ENCODE measurements around the gene TP73.

Gene TP73

DNA sequence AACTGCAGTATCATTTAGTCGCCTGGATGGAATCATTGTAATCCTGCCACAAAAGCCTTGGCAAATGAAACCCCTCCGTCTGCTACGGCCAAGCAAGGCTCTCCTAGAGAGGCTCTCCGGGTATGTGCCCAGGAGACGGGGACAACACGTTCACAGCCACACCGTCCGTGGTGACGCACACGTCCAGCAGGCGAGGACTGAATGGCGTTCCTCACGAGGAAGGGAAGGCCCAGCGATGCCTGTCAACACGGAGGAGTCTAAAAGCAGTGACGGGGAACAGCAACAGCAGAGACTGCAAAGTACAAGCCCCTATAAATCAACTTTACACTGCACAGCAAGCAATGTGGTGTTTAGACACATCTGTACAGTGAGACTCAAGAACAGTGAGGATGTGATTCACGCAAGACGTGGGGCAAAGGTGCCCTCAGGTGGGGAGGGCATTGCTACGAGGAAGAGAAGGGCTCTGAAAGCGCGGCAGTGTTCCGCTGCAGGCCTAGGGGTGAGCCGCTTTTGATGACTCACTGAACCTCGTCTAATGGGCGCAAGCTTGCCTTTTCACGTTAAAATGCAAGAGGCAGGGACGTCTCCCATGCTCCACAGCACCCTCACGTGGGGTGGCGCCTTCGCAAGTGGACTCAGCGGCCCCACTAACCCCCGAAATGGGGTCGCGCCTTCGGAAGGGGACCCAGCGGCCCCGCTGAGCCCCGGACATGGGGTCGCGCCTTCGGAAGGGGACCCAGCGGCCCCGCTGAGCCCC, 9.2 kb upstream of the TP73 start:
- H3K4me3 ChIP-seq (ENCODE audit: low read length): no peak overlapping the region
- H4K20me1 ChIP-seq (ENCODE audit: insufficient read depth, low read length): no peaks in the 10 kb centered on the region
- no peaks in the 10 kb centered on the region for H3K27me3 ChIP-seq (ENCODE audit: low read depth, low read length)
- no peaks in the 10 kb centered on the region for H3K79me2 ChIP-seq (ENCODE audit: low read length)
- TF ChIP-seq EZH2phosphoT487 (IDR thresholded peaks at IDR 0.05; ENCODE audit: low read depth): no peak
- TF ChIP-seq, protein P1, sequence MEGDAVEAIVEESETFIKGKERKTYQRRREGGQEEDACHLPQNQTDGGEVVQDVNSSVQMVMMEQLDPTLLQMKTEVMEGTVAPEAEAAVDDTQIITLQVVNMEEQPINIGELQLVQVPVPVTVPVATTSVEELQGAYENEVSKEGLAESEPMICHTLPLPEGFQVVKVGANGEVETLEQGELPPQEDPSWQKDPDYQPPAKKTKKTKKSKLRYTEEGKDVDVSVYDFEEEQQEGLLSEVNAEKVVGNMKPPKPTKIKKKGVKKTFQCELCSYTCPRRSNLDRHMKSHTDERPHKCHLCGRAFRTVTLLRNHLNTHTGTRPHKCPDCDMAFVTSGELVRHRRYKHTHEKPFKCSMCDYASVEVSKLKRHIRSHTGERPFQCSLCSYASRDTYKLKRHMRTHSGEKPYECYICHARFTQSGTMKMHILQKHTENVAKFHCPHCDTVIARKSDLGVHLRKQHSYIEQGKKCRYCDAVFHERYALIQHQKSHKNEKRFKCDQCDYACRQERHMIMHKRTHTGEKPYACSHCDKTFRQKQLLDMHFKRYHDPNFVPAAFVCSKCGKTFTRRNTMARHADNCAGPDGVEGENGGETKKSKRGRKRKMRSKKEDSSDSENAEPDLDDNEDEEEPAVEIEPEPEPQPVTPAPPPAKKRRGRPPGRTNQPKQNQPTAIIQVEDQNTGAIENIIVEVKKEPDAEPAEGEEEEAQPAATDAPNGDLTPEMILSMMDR (IDR thresholded peaks at IDR 0.05; ENCODE audit: low read depth, low read length): no peak
- H2AFZ ChIP-seq (ENCODE audit: low read depth, low read length): no peak overlapping the region
- H3K9me3 ChIP-seq (ENCODE audit: insufficient read depth, low read length): no peaks in the 10 kb centered on the region
- no peak overlapping the region for H3K4me2 ChIP-seq (ENCODE audit: low read length)
- H3K36me3 ChIP-seq (replicated peaks; ENCODE audit: low read depth, low read length): peaks cover 33% of the 10 kb centered on the region
- H3K27ac ChIP-seq (ENCODE audit: low read length): no peak overlapping the region
- H3K4me1 ChIP-seq (ENCODE audit: low read length): peaks cover 6% of the 10 kb centered on the region
- no peak overlapping the region for H3K9ac ChIP-seq (ENCODE audit: low read length)

DNA sequence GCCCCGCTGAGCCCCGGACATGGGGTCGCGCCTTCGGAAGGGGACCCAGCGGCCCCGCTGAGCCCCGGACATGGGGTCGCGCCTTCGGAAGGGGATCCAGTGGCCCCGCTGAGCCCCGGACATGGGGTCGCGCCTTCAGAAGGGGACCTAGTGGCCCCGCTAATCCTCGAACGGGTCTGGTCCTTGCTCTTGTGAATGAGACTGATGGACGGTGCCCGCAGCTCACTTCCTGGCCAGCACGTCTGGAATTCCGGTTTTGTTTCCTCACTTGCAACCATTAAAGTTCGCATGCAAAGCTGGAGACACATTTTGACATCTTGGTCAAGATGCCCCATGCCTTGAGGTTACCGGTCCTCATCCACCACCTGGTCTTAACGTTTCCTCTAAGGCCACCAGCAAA, 8.0 kb upstream of the TP73 start:
- H3K9me3 ChIP-seq (ENCODE audit: insufficient read depth, low read length): no peaks in the 10 kb centered on the region
- peaks cover 4% of the 10 kb centered on the region for H3K79me2 ChIP-seq (ENCODE audit: low read length)
- H3K4me2 ChIP-seq (ENCODE audit: low read length): no peak overlapping the region
- H4K20me1 ChIP-seq (ENCODE audit: insufficient read depth, low read length): no peaks in the 10 kb centered on the region
- no peak overlapping the region for H2AFZ ChIP-seq (ENCODE audit: low read depth, low read length)
- no peak overlapping the region for H3K9ac ChIP-seq (ENCODE audit: low read length)
- peaks cover 17% of the 10 kb centered on the region for H3K4me1 ChIP-seq (ENCODE audit: low read length)
- H3K36me3 ChIP-seq (replicated peaks; ENCODE audit: low read depth, low read length): peaks cover 31% of the 10 kb centered on the region
- H3K27me3 ChIP-seq (ENCODE audit: low read depth, low read length): no peaks in the 10 kb centered on the region
- no peak overlapping the region for H3K4me3 ChIP-seq (ENCODE audit: low read length)
- no peak overlapping the region for H3K27ac ChIP-seq (ENCODE audit: low read length)
- no peak for TF ChIP-seq EZH2phosphoT487 (IDR thresholded peaks at IDR 0.05; ENCODE audit: low read depth)
- TF ChIP-seq, protein P1 (IDR thresholded peaks at IDR 0.05; ENCODE audit: low read depth, low read length): no peak

DNA sequence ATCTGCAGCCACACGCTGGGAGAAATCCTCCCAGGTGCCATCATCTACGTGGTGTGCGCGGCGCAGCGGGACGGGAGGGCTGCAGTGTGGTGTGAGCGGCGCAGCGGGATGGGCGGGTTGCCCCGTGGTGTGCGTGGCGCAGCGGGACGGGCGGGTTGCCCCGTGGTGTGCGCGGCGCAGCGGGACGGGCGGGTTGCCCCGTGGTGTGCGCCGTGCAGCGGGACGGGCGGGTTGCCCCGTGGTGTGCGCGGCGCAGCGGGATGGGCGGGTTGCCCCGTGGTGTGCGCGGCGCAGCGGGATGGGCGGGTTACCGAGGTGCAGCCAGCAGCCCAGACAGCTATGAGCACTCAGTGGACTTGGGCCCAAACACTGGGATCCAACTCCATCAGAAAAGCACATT, 7.1 kb upstream of the TP73 start:
- peaks cover 31% of the 10 kb centered on the region for H3K36me3 ChIP-seq (replicated peaks; ENCODE audit: low read depth, low read length)
- TF ChIP-seq, protein P1 (IDR thresholded peaks at IDR 0.05; ENCODE audit: low read depth, low read length): no peak
- no peak for TF ChIP-seq EZH2phosphoT487 (IDR thresholded peaks at IDR 0.05; ENCODE audit: low read depth)

DNA sequence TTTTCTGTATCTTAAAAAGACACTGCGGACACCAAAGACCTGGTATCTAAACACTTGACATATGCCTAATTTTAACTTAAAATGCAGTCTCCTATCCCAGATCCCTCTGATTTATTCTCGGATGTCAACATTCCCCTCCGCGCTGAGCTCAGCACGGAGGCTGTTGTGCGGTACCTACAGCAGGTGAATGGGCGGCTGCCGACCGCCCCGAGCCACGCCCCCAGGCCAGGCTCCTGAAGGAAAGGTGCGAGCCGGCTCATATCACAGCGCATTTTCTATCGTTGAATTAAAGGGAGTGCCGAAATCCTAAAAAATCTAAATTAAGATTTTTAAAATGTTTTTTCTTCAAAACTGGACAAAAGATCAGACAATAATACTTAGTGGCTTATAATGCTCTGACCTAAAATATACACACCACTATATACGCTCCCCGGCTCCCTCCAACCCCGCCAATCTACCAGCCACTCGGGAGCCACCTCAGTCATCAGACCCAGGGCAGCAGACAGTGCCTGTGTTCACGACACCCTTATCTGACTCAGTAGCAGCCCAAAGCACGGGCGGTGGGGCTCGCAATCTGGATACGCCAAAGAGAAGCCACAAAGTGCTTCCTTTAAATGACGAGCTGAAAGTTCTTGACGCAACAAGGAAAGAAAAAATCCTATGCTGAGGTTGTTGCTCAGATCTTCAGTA, 6.5 kb upstream of the TP73 start:
- Histone ChIP-seq H3K79me2 (ENCODE audit: low read length) (peaks cover 9% of the 10 kb centered on the region), H3K27ac (ENCODE audit: low read length) (no peak overlapping the region), H3K36me3 (replicated peaks; ENCODE audit: low read depth, low read length) (peaks cover 31% of the 10 kb centered on the region), H3K9me3 (ENCODE audit: insufficient read depth, low read length) (no peaks in the 10 kb centered on the region), H3K4me1 (ENCODE audit: low read length) (peaks cover 17% of the 10 kb centered on the region), H3K27me3 (ENCODE audit: low read depth, low read length) (no peaks in the 10 kb centered on the region), H3K9ac (ENCODE audit: low read length) (no peak overlapping the region), H3K4me2 (ENCODE audit: low read length) (no peak overlapping the region), H2AFZ (ENCODE audit: low read depth, low read length) (no peak overlapping the region), H3K4me3 (ENCODE audit: low read length) (no peak overlapping the region), H4K20me1 (ENCODE audit: insufficient read depth, low read length) (no peaks in the 10 kb centered on the region)
- TF ChIP-seq, protein P1 (IDR thresholded peaks at IDR 0.05; ENCODE audit: low read depth, low read length): no peak
- TF ChIP-seq EZH2phosphoT487 (IDR thresholded peaks at IDR 0.05; ENCODE audit: low read depth): no peak

More for the DNA sequence above, 7.1 kb upstream of the TP73 start:
- Histone ChIP-seq H3K9ac (ENCODE audit: low read length) (no peak overlapping the region), H3K4me2 (ENCODE audit: low read length) (no peak overlapping the region), H3K4me3 (ENCODE audit: low read length) (no peak overlapping the region), H3K27me3 (ENCODE audit: low read depth, low read length) (no peaks in the 10 kb centered on the region), H3K27ac (ENCODE audit: low read length) (no peak overlapping the region), H3K9me3 (ENCODE audit: insufficient read depth, low read length) (no peaks in the 10 kb centered on the region), H4K20me1 (ENCODE audit: insufficient read depth, low read length) (no peaks in the 10 kb centered on the region), H3K4me1 (ENCODE audit: low read length) (peaks cover 17% of the 10 kb centered on the region), H2AFZ (ENCODE audit: low read depth, low read length) (no peak overlapping the region), H3K79me2 (ENCODE audit: low read length) (peaks cover 9% of the 10 kb centered on the region)
